Measurements from ENCODE around the gene CDH4.

CDH4 gene

GRCh38 chr20:61753316-61753942 is 501.4 kb downstream of the CDH4 start:
- Histone ChIP-seq H3K18ac (ENCODE audit: low read length) (no peak overlapping the region), H2AK5ac (ENCODE audit: low read length) (no peak overlapping the region), H2BK15ac (replicated peaks; ENCODE audit: low read depth) (no peak overlapping the region), H3K4me2 (ENCODE audit: low read length) (no peak overlapping the region), H3K27me3 (ENCODE audit: insufficient read depth, low read length, poor library complexity) (no peaks in the 10 kb centered on the region), H3K4ac (ENCODE audit: low read depth, low read length) (no peak overlapping the region), H3K79me2 (ENCODE audit: control insufficient read depth, insufficient read depth, low read length) (no peaks in the 10 kb centered on the region), H3K4me1 (ENCODE audit: control insufficient read depth, low read depth, low read length) (no peaks in the 10 kb centered on the region), H2BK5ac (ENCODE audit: low read length) (peak overlapping the region; percentile 11), H3K56ac (ENCODE audit: low read length) (no peak overlapping the region), H2BK120ac (ENCODE audit: low read depth, low read length) (no peak overlapping the region), H3K23ac (ENCODE audit: low read length) (no peak overlapping the region), H3K4me3 (ENCODE audit: low read length) (no peak overlapping the region), H3K79me1 (ENCODE audit: low read length) (no peaks in the 10 kb centered on the region), H4K8ac (ENCODE audit: low read depth, low read length) (no peak overlapping the region), H3K9ac (ENCODE audit: low read length) (no peak overlapping the region), H3K36me3 (ENCODE audit: control insufficient read depth, insufficient read depth, low read length) (no peaks in the 10 kb centered on the region), H3K27ac (ENCODE audit: low read depth, low read length) (peak overlapping the region; percentile 64), H4K5ac (ENCODE audit: low read length) (no peak overlapping the region)
- DNase-seq: peak; percentile 83
- WGBS (ENCODE audit: extremely low coverage, insufficient coverage, low lambda C conversion rate): no CpG with 5 or more reads among the region's 12 CpGs

- Histone ChIP-seq H4K5ac (ENCODE audit: low read length) (no peak overlapping the region), H2AK5ac (ENCODE audit: low read length) (no peak overlapping the region), H3K79me2 (ENCODE audit: control insufficient read depth, insufficient read depth, low read length) (no peaks in the 10 kb centered on the region), H3K9ac (ENCODE audit: low read length) (no peak overlapping the region), H3K4me2 (ENCODE audit: low read length) (no peak overlapping the region), H3K36me3 (ENCODE audit: control insufficient read depth, insufficient read depth, low read length) (no peaks in the 10 kb centered on the region), H3K27me3 (ENCODE audit: insufficient read depth, low read length, poor library complexity) (no peaks in the 10 kb centered on the region), H3K4ac (ENCODE audit: low read depth, low read length) (no peak overlapping the region), H3K23ac (ENCODE audit: low read length) (peak overlapping the region; percentile 15), H2BK120ac (ENCODE audit: low read depth, low read length) (no peak overlapping the region), H3K56ac (ENCODE audit: low read length) (peak overlapping the region; percentile 42), H2BK15ac (replicated peaks; ENCODE audit: low read depth) (no peak overlapping the region), H3K18ac (ENCODE audit: low read length) (no peak overlapping the region), H3K4me1 (ENCODE audit: control insufficient read depth, low read depth, low read length) (no peaks in the 10 kb centered on the region), H3K4me3 (ENCODE audit: low read length) (no peak overlapping the region), H3K27ac (ENCODE audit: low read depth, low read length) (no peak overlapping the region), H4K8ac (ENCODE audit: low read depth, low read length) (no peak overlapping the region), H2BK5ac (ENCODE audit: low read length) (peak overlapping the region; percentile 11), H3K79me1 (ENCODE audit: low read length) (no peaks in the 10 kb centered on the region)
- no CpG with 5 or more reads among the region's 23 CpGs for WGBS (ENCODE audit: extremely low coverage, insufficient coverage, low lambda C conversion rate)
- DNase-seq: no peak
Measured at GRCh38 chr20:61753987-61754956, 502.2 kb downstream of the CDH4 start.

GRCh38 chr20:61754976-61755778 is 503.1 kb downstream of the CDH4 start:
- Histone ChIP-seq H3K4me2 (ENCODE audit: low read length) (no peak overlapping the region), H2BK5ac (ENCODE audit: low read length) (no peak overlapping the region), H3K4me1 (ENCODE audit: control insufficient read depth, low read depth, low read length) (no peaks in the 10 kb centered on the region), H4K8ac (ENCODE audit: low read depth, low read length) (no peak overlapping the region), H4K5ac (ENCODE audit: low read length) (no peak overlapping the region), H3K18ac (ENCODE audit: low read length) (no peak overlapping the region), H2BK120ac (ENCODE audit: low read depth, low read length) (no peak overlapping the region), H3K36me3 (ENCODE audit: control insufficient read depth, insufficient read depth, low read length) (no peaks in the 10 kb centered on the region), H3K4ac (ENCODE audit: low read depth, low read length) (no peak overlapping the region), H2BK15ac (replicated peaks; ENCODE audit: low read depth) (no peak overlapping the region), H3K9ac (ENCODE audit: low read length) (no peak overlapping the region), H3K79me1 (ENCODE audit: low read length) (no peaks in the 10 kb centered on the region), H3K79me2 (ENCODE audit: control insufficient read depth, insufficient read depth, low read length) (no peaks in the 10 kb centered on the region), H3K56ac (ENCODE audit: low read length) (peak overlapping the region; percentile 30), H3K23ac (ENCODE audit: low read length) (no peak overlapping the region), H3K4me3 (ENCODE audit: low read length) (no peak overlapping the region), H3K27me3 (ENCODE audit: insufficient read depth, low read length, poor library complexity) (no peaks in the 10 kb centered on the region), H2AK5ac (ENCODE audit: low read length) (no peak overlapping the region), H3K27ac (ENCODE audit: low read depth, low read length) (no peak overlapping the region)
- no peak for DNase-seq
- no CpG with 5 or more reads among the region's 12 CpGs for WGBS (ENCODE audit: extremely low coverage, insufficient coverage, low lambda C conversion rate)

- Histone ChIP-seq H3K18ac (ENCODE audit: low read length) (no peak overlapping the region), H3K4me2 (ENCODE audit: low read length) (no peak overlapping the region), H2BK15ac (replicated peaks; ENCODE audit: low read depth) (no peak overlapping the region), H3K9ac (ENCODE audit: low read length) (no peak overlapping the region), H3K79me1 (ENCODE audit: low read length) (no peaks in the 10 kb centered on the region), H3K27me3 (ENCODE audit: insufficient read depth, low read length, poor library complexity) (no peaks in the 10 kb centered on the region), H2AK5ac (ENCODE audit: low read length) (no peak overlapping the region), H3K56ac (ENCODE audit: low read length) (no peak overlapping the region), H3K27ac (ENCODE audit: low read depth, low read length) (no peak overlapping the region), H3K4ac (ENCODE audit: low read depth, low read length) (no peak overlapping the region), H4K8ac (ENCODE audit: low read depth, low read length) (no peak overlapping the region), H3K23ac (ENCODE audit: low read length) (no peak overlapping the region), H3K79me2 (ENCODE audit: control insufficient read depth, insufficient read depth, low read length) (no peaks in the 10 kb centered on the region), H3K4me1 (ENCODE audit: control insufficient read depth, low read depth, low read length) (no peaks in the 10 kb centered on the region), H4K5ac (ENCODE audit: low read length) (no peak overlapping the region), H3K4me3 (ENCODE audit: low read length) (no peak overlapping the region), H2BK120ac (ENCODE audit: low read depth, low read length) (no peak overlapping the region), H2BK5ac (ENCODE audit: low read length) (no peak overlapping the region), H3K36me3 (ENCODE audit: control insufficient read depth, insufficient read depth, low read length) (no peaks in the 10 kb centered on the region)
- peak; percentile 37 for DNase-seq
- no CpG with 5 or more reads among the region's 15 CpGs for WGBS (ENCODE audit: extremely low coverage, insufficient coverage, low lambda C conversion rate)
Measured at GRCh38 chr20:61755971-61756845, 504.1 kb downstream of the CDH4 start.

GRCh38 chr20:61756966-61757677 is 505.1 kb downstream of the CDH4 start:
- Histone ChIP-seq H3K9ac (ENCODE audit: low read length) (no peak overlapping the region), H4K5ac (ENCODE audit: low read length) (no peak overlapping the region), H3K4me1 (ENCODE audit: control insufficient read depth, low read depth, low read length) (no peaks in the 10 kb centered on the region), H2AK5ac (ENCODE audit: low read length) (no peak overlapping the region), H2BK5ac (ENCODE audit: low read length) (no peak overlapping the region), H3K27ac (ENCODE audit: low read depth, low read length) (no peak overlapping the region), H3K23ac (ENCODE audit: low read length) (no peak overlapping the region), H4K8ac (ENCODE audit: low read depth, low read length) (no peak overlapping the region), H3K18ac (ENCODE audit: low read length) (no peak overlapping the region), H2BK120ac (ENCODE audit: low read depth, low read length) (no peak overlapping the region), H3K56ac (ENCODE audit: low read length) (no peak overlapping the region), H3K27me3 (ENCODE audit: insufficient read depth, low read length, poor library complexity) (no peaks in the 10 kb centered on the region), H3K79me1 (ENCODE audit: low read length) (no peaks in the 10 kb centered on the region), H2BK15ac (replicated peaks; ENCODE audit: low read depth) (no peak overlapping the region), H3K4me3 (ENCODE audit: low read length) (no peak overlapping the region), H3K79me2 (ENCODE audit: control insufficient read depth, insufficient read depth, low read length) (no peaks in the 10 kb centered on the region), H3K36me3 (ENCODE audit: control insufficient read depth, insufficient read depth, low read length) (no peaks in the 10 kb centered on the region), H3K4ac (ENCODE audit: low read depth, low read length) (no peak overlapping the region), H3K4me2 (ENCODE audit: low read length) (no peak overlapping the region)
- DNase-seq: no peak
- no CpG with 5 or more reads among the region's 18 CpGs for WGBS (ENCODE audit: extremely low coverage, insufficient coverage, low lambda C conversion rate)

Data from mesendoderm (in vitro differentiated cells).